GM19328 (cell line): ENCODE data around the gene GPD1L.
"Not testable (repeated sequence)": the region's sequence is repeated elsewhere in the genome, so short reads cannot be mapped to it uniquely, and the experiment has no call there.

Experiments
- ATAC-seq: cut with Tn5 transposase; IDR thresholded peaks from one replicate; pipeline ENCODE4 v1.9.1; 2021; ENCODE audit warnings: mild to moderate bottlenecking, moderate library complexity; ENCODE audit not compliant: unreplicated experiment

The GPD1L gene

GRCh38 chr3:32106132-32106928 lies at the start of gene GPD1L:
Gene GPD1L, plus strand, starts transcription at chr3:32106620. Its CDS starts 92 bp downstream, at chr3:32106712.
- ATAC-seq = peak; percentile 100

GRCh38 chr3:32058465-32058864 lies 48.0 kb upstream of the GPD1L start:
- not testable (repeated sequence) for ATAC-seq

DNA sequence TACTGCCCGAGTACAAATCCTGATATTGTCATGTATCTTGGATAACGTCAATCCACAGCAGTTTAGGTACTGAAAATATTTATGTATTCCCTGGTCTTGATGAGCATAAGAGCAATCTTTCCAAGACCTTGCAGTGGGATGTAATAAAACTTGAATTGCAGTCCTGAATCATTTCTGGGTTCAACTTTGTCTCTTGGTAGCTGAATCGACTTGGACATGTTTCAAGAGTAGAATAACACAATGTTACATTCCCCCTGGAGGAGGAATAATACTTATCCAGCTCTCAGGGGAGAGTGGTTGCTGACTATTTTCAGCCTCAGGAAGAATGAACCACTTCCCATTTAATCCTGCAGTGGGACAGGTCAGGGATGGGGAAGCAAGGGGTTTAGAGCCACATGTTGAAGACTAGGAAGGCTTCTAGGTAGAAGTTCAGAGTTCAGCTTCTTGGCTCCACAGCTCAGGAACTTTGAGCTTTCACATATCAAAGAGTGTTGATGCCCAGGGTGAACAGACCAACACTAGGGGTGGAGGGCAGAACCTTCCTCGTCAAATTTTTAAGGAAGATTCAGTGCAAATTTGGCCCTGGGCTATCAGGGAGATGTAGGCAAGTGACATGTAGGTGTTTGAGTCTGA lies 43.4 kb upstream of the GPD1L start:
- ATAC-seq = no peak

- no peak for ATAC-seq
Measured at GRCh38 chr3:32066686-32067085, 39.7 kb upstream of the GPD1L start.

- not testable (repeated sequence) for ATAC-seq
Measured at GRCh38 chr3:32074194-32074593, 32.2 kb upstream of the GPD1L start.

GRCh38 chr3:32076566-32076965 lies 29.9 kb upstream of the GPD1L start:
- no peak for ATAC-seq

DNA sequence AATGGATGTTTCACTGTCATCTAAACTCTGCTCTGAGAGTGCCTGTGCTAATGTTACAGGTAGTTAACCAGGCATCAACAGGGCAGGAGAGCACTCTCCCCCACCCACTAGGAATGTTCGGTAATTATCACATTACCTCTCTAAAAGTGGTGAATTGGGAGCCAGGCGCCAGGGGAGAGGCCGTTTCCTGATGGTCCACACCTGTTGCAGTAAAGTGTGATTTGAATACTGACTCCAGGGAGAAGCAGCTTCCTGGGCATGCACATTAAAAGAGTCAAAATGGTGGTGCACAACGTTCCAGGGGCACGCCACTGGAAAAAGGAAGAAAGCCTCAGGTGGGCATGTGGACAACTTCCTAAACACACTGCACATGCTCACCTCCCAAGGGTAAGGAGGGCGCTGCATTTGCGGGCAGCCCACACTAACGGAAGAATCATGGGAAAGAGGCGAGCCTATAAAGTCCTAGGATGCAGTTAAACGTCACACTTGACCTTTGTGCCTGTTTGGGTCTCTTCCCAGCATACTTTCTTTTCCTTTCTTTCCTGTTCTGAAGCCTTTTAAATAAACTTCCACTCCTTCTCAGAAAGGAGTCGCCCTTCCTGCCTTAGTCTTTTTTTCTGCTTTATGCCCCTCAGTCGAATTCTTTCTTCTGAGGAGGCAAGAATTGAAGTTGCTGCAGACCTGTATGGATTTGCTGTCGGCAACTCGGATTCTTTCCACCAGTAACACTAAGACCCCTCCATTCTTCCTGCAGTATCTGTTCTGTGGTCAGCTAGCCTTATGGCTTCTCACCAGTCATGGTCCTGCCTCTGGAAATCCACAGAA lies 28.9 kb upstream of the GPD1L start:
- ATAC-seq = no peak

- ATAC-seq = no peak
Measured at GRCh38 chr3:32078085-32078634, 28.3 kb upstream of the GPD1L start.

DNA sequence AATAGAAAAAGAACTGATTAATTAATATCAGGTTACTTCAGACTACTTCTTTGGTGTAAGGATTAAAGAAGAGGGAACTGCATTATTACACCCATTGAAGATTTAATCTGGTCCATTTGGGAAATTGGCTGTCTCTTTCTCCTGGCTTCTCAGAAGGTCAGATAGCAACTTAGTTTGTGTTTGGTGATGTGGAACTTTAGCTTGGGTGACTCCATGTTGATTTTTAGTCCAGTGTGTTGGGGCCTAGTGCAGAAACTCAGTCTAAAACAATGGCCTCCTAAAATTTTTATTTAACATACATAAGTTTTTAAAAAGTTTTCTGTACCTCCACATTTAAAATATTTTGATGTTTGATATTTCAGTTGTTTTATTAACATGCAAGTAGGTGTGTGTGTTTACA lies 27.6 kb upstream of the GPD1L start:
- ATAC-seq = no peak

DNA sequence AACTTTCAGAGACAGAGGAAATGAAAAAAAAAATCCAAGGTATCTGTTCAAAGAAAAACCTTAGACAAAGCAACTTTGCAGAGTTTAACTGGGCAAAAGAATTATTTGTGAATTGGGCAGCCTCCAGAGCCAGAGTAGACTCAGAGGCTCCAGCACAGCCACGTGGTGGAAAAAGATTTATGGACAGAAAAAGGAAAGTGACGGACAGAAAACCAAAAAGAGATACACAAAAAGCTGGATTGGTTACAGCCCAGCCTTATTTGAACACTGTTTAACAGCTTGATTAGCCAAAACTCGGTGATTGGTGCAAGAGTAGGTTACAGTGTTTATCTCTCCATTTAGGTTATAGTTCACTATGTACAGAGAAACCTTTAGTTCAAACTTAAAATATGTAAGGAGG lies 23.7 kb upstream of the GPD1L start:
- ATAC-seq = no peak

DNA sequence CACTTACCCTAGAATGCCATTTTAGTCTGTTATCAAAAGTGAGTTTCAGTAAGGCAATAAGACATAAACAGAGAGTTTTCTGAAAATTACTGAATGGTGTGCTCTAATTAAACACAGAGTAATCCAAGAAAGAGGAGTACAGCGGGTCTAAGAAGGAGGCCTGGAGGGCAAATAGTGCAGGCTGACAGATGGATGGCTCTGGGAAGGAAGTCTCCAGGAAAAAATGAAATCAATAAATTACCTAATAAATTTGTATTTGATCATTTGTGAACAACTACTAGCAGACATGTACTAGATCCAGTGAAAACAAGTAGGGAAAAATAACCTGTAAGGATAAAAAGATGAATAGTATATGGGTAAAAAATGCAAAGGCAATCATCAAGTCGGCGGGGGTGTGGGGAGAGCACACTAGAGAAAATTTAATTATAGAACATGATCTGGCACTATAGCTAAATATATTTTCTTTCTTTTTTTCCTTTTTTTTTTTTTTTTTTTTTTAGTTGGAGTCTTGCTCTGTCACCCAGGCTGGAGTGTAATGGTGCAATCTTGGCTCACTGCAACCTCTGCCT lies 22.6 kb upstream of the GPD1L start:
- ATAC-seq = no peak

GRCh38 chr3:32084870-32085269 lies 21.6 kb upstream of the GPD1L start:
- ATAC-seq = no peak

DNA sequence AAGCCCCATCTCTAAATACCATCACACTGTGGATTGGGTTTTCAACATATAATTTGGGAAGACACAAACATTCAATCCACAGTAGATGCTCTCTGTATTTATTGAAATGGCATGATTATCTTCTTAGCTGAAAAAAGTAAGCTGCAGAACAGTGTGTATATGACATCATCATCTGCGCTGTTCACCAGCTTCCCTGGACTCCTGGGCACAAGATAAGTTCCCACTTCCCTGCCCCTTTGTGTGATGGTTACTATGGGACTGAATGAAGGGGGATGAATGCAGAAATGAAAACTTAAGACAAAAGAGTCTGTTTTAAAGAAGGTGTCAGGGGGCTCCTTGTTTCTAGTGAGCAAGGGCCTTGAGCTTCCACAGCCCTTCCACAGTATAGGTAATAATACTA lies 20.0 kb upstream of the GPD1L start:
- no peak for ATAC-seq

DNA sequence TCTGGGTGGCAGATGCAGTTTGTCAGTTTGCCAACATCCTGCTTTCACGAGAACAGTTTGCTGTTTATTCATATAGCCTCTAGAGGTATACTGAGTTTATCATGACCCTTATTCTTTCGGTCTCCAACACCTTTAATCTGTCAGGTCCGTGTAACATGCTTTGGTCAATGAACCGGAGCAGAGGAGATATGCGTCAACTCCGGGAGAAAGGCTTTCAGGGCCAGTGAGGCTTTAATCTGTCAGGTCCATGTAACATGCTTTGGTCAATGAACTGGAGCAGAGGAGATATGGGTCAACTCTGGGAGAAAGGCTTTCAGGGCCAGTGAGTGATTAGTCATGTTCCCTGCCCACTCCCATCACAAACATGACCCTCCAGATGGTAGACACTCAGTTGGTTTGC lies 16.9 kb upstream of the GPD1L start:
- ATAC-seq = no peak

DNA sequence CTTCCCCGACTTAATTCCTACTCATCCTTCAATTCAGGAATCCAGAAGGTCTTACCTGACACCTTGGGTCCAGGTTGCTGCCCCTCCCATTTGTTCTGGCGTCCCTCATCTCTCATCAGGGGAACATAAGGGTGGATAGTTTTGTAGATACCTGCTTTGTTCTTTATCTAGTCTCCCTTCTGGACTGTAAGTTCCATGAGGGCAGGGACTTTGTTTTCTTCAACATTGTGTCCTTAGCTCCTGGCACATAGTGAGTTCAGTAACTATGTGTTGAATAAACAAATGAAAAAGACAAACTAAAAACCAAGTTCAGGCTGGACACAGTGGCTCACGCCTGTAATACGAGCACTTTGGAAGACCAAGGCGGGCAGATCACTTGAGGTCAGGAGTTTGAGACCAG lies 13.2 kb upstream of the GPD1L start:
- ATAC-seq = no peak

GRCh38 chr3:32095431-32095830 lies 11.0 kb upstream of the GPD1L start:
- ATAC-seq = no peak

GRCh38 chr3:32097768-32098167 lies 8.7 kb upstream of the GPD1L start:
- ATAC-seq = no peak

GRCh38 chr3:32098528-32098927 lies 7.9 kb upstream of the GPD1L start:
- ATAC-seq = no peak

DNA sequence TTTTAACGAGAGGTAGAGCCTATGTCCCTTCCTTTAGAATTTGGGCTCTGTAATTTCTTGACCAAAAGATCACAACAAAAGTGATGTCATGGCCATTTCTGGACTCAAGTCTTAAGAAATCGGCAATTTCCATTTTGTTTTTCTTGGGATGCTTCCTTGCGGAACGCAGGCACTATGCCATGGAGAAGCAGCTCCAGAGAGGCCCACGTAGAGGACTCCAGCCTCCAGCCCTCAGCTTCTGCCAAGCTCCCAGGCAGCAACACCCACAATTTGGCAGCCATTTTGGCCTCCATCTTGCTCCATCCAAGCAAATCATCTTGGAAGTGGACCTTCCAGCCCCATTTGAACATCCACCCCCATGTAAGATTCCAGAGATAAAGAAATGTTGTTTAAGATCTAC lies 6.0 kb upstream of the GPD1L start:
- no peak for ATAC-seq

DNA sequence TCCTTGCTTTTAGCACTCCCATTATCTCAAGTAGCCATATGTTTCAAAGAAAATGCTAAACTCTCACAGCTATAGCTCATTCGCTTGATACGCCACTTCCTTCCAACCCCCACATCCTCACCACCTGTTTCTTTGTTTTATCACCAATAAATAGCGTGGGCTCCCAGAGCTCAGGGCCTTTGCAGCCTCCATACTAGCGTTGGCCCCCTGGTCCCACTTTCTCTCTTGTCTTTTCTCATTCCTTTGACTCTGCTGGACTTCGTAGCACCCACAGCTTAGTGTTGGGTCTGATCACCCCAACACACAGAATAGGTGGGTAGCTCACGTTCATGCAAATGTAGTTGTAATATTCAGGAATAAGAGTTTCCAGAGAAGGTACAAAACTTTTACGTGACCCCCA lies 4.1 kb upstream of the GPD1L start:
- ATAC-seq = no peak

DNA sequence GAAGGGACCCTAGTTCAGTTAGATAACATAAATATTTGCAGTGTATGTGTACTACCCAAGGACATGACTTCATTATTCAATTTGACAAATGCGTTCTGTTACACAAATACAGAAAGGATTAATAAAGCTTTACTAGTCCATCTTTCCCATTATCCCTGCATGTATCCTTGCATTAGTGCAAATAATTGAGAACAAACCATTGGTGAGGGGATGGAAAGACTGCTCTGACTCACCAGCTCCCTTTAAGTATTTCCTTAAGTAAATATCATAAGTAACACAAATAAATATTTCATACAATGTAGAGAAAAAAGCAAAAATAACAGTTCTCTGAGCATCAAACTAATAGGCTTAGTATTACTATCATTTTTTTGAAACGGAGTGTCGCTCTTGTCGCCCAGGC lies 1.9 kb upstream of the GPD1L start:
- no peak for ATAC-seq
